Ishikawa (cell line): Measurements from ENCODE around the gene CBX4.

Source experiments
- CEBPB ChIP-seq: IDR thresholded peaks from 2 replicates; pipeline ENCODE4 v1.6.1; 2012
- CREB1 ChIP-seq: IDR thresholded peaks from 2 replicates; pipeline ENCODE4 v1.6.1; 2012; ENCODE audit warnings: low read depth
- EGR1 ChIP-seq: IDR thresholded peaks from 2 replicates; pipeline ENCODE4 v1.6.1; 2012
- EP300 ChIP-seq: IDR thresholded peaks from 2 replicates; pipeline ENCODE4 v1.6.1; 2012; ENCODE audit warnings: borderline replicate concordance
- FOXM1 ChIP-seq: IDR thresholded peaks from 2 replicates; pipeline ENCODE4 v1.6.1; 2012; ENCODE audit warnings: low read depth, borderline replicate concordance
- MAX ChIP-seq: IDR thresholded peaks from 2 replicates; pipeline ENCODE4 v1.6.1; 2012
- NFIC ChIP-seq: IDR thresholded peaks from 2 replicates; pipeline ENCODE4 v1.6.1; 2012
- RAD21 ChIP-seq: IDR thresholded peaks from 2 replicates; pipeline ENCODE4 v1.6.1; 2012; ENCODE audit warnings: low read depth
- TAF1 ChIP-seq: IDR thresholded peaks from 2 replicates; pipeline ENCODE4 v1.6.1; 2012; ENCODE audit warnings: low read depth, mild to moderate bottlenecking
- TCF12 ChIP-seq: IDR thresholded peaks from 2 replicates; pipeline ENCODE4 v1.6.1; 2012; ENCODE audit warnings: low read depth
- TEAD4 ChIP-seq: IDR thresholded peaks from 2 replicates; pipeline ENCODE4 v1.6.1; 2012
- USF1 ChIP-seq: IDR thresholded peaks from 2 replicates; pipeline ENCODE4 v1.6.1; 2012
- YY1 ChIP-seq: IDR thresholded peaks from 2 replicates; pipeline ENCODE4 v1.6.1; 2012; ENCODE audit warnings: low read depth
- ZBTB7A ChIP-seq: IDR thresholded peaks from 2 replicates; pipeline ENCODE4 v1.6.1; 2012; ENCODE audit warnings: low read depth
- TF ChIP-seq, protein P1 (sequence below): IDR thresholded peaks from 2 replicates; pipeline ENCODE4 v1.6.1; 2012; ENCODE audit warnings: low read depth, mild to moderate bottlenecking

CBX4 gene

GRCh38 chr17:79811868-79812352 is 27.3 kb downstream of the CBX4 start:
- TF ChIP-seq ZBTB7A (peak; percentile 11; the same call in 1 of the 2 replicates), TEAD4 (no peak), EGR1 (no peak)

DNA sequence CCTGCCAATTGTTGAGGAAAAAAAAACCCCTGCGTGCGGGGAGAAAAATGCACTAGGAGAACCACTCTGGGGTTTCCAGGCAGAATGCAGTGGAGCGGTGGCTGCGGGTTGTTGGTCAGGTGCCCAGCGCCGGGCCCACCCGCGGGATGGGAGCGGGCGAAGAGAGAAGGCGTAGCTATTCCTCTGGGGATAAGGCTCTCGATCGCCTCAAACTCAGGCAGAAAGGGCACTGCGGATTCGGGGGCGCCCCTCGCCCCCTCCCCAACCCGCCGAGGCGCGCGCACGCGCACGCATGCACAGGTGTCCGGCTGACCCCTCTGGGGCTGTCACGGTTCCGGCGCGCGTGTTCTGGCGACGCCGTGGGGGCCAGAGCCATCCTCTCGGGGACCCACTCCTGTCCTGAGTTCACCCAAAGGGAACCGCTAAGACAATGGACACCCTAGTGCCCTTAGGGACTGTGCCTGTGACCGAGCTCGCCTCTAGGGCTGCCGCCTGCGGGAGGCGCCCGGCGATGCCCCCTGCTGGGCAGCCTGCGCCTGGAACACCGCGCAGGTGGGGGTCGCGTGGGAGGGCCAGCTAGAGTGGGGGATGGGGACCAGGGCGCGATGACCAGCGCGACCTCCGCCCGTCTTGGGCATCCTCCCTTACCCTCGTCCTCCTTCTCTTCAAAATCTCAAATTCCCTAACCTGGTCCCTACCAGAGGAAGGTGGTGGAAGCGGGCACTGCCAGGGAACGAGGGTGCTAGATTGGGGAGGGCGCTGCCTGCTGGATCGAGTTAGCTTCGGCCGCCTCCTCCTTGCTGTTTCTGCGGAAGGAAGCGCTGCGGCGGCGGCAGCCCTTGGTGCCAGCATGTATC is 28.0 kb downstream of the CBX4 start:
- TF ChIP-seq MAX, result peak; percentile 51
- no peak for TF ChIP-seq CEBPB
- no peak for TF ChIP-seq TEAD4
- no peak for TF ChIP-seq TAF1
- no peak for TF ChIP-seq FOXM1
- TF ChIP-seq CREB1, result no peak
- 0 out of 2 replicates have a peak, but pooled peaks have one; percentile 33 for TF ChIP-seq YY1
- TF ChIP-seq NFIC, result peak; percentile 24
- TF ChIP-seq, protein P1, sequence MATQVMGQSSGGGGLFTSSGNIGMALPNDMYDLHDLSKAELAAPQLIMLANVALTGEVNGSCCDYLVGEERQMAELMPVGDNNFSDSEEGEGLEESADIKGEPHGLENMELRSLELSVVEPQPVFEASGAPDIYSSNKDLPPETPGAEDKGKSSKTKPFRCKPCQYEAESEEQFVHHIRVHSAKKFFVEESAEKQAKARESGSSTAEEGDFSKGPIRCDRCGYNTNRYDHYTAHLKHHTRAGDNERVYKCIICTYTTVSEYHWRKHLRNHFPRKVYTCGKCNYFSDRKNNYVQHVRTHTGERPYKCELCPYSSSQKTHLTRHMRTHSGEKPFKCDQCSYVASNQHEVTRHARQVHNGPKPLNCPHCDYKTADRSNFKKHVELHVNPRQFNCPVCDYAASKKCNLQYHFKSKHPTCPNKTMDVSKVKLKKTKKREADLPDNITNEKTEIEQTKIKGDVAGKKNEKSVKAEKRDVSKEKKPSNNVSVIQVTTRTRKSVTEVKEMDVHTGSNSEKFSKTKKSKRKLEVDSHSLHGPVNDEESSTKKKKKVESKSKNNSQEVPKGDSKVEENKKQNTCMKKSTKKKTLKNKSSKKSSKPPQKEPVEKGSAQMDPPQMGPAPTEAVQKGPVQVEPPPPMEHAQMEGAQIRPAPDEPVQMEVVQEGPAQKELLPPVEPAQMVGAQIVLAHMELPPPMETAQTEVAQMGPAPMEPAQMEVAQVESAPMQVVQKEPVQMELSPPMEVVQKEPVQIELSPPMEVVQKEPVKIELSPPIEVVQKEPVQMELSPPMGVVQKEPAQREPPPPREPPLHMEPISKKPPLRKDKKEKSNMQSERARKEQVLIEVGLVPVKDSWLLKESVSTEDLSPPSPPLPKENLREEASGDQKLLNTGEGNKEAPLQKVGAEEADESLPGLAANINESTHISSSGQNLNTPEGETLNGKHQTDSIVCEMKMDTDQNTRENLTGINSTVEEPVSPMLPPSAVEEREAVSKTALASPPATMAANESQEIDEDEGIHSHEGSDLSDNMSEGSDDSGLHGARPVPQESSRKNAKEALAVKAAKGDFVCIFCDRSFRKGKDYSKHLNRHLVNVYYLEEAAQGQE, result no peak
- peak; percentile 79 for TF ChIP-seq EGR1
- TF ChIP-seq ZBTB7A, result peak; percentile 92
- TF ChIP-seq TCF12, result no peak; the same call in 1 of the 2 replicates
- TF ChIP-seq RAD21, result peak; percentile 24; the same call in 1 of the 2 replicates
- no peak for TF ChIP-seq EP300
- no peak; the same call in 1 of the 2 replicates for TF ChIP-seq USF1

GRCh38 chr17:79810130-79811010 is 28.9 kb downstream of the CBX4 start:
- no peak for TF ChIP-seq TAF1
- no peak for TF ChIP-seq ZBTB7A
- TF ChIP-seq EP300, result peak; percentile 42; the same call in 1 of the 2 replicates
- no peak for TF ChIP-seq FOXM1
- no peak for TF ChIP-seq RAD21
- TF ChIP-seq YY1, result no peak
- TF ChIP-seq TEAD4, result no peak
- TF ChIP-seq USF1, result no peak
- TF ChIP-seq CREB1, result no peak
- TF ChIP-seq MAX, result no peak
- no peak; the same call in 1 of the 2 replicates for TF ChIP-seq TCF12
- peak; percentile 71 for TF ChIP-seq EGR1
- TF ChIP-seq CEBPB, result no peak
- TF ChIP-seq NFIC, result no peak
- TF ChIP-seq, protein P1, result no peak

DNA sequence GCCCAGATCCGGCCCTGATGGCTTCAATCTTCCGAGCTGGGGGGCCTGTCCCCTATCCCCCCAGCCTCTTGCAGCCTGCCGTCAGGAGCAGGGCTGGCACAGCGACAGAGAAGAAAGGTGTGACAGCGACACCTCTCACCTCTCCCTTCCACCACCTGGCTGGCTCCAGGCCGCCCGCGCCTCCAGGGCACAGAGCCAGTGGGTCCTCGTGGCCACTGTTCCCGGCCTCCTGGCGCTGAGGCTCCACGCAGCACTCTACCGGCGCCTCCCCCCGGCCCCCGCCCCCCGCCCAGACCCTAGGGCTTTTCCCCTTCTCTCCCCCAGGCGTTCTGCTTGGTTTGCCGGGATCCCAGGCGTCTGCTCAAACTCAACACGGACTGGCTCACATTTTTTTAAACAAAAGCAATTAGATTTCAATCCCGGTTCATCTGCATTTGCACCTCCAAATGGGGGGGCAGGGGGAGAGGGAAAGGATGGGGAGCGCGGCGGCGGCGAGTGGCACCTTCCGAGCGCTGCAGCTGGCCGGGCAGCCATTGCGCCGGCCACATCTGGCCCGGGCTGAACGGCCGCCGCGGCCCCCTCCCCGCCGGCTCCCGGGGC is 29.6 kb downstream of the CBX4 start:
- TF ChIP-seq NFIC (peak; percentile 12; the same call in 1 of the 2 replicates), ZBTB7A (0 out of 2 replicates have a peak, but pooled peaks have one; percentile 10), MAX (0 out of 2 replicates have a peak, but pooled peaks have one; percentile 35), FOXM1 (no peak)
